Esophagus muscularis mucosa (tissue), 4 donors: Measurements from ENCODE around the gene SPSB4. TPM values are rescaled to one million over a fixed set of nuclear protein-coding genes. Genes with fewer than 3 reads are reported as not detected.

ENCODE experiments used
- DNase-seq: peaks from one replicate; pipeline ENCODE4 v3.0.0-alpha.2; 2017; ENCODE audit errors: extremely low spot score
- H3K27ac ChIP-seq, 4 donors: fragments of 200-600 bp; sonication (generic); replicated peaks in 1 of 4; 1 replicate in 3 of 4; 2 replicates in 1 of 4; pipeline ENCODE4 v1.5.1; 2016 to 2019; ENCODE audit warnings: mild to moderate bottlenecking in 1 of 4
- H3K27me3 ChIP-seq, 4 donors: fragments of 200-600 bp; sonication (generic); one replicate each; pipeline versions ENCODE4 v1.5.1 to v1.6.0; 2016 to 2019
- H3K36me3 ChIP-seq, 4 donors: fragments of 200-600 bp; sonication (generic); one replicate each; pipeline ENCODE4 v1.5.1; 2016 to 2019
- H3K4me1 ChIP-seq, 4 donors: fragments of 200-600 bp; sonication (generic); one replicate each; pipeline ENCODE4 v1.5.1; 2016 to 2019
- H3K4me3 ChIP-seq, 4 donors: fragments of 200-600 bp; sonication (generic); 1 replicate in 2 of 4; 2 replicates in 2 of 4; pipeline ENCODE4 v1.5.1; 2016 to 2019; ENCODE audit warnings: mild to moderate bottlenecking in 4 of 4, moderate library complexity in 1 of 4
- H3K9me3 ChIP-seq, 4 donors: fragments of 200-600 bp; sonication (generic); 1 replicate in 3 of 4; 2 replicates in 1 of 4; pipeline ENCODE4 v1.5.1; 2016 to 2019
- CTCF ChIP-seq, 3 experiments: fragments of 200-600 bp in 2 of 3; fragments of 450-650 bp in 1 of 3; sonication (generic) in 2 of 3; IDR thresholded peaks; one replicate each; pipeline ENCODE4 v1.5.1; 2017 to 2019; ENCODE audit warnings: antibody characterized with exemption in 3 of 3, mild to moderate bottlenecking in 2 of 3, moderate library complexity in 1 of 3
- EP300 ChIP-seq: sonication (generic); formaldehyde crosslinking; IDR thresholded peaks from one replicate; pipeline ENCODE4 v1.6.1; 2017; ENCODE audit warnings: antibody characterized with exemption
- POLR2A ChIP-seq: fragments of 450-650 bp; IDR thresholded peaks from one replicate; pipeline ENCODE4 v1.6.1; 2017; ENCODE audit warnings: antibody characterized with exemption, moderate library complexity, mild to moderate bottlenecking, low read depth
- POLR2AphosphoS5 ChIP-seq, 2 donors: sonication (generic); formaldehyde crosslinking; IDR thresholded peaks; one replicate each; pipeline ENCODE4 v1.6.1; 2017; ENCODE audit warnings: antibody characterized with exemption in 2 of 2
- WGBS: methylation state at CpG from one replicate; pipeline ENCODE4 v1.1.5; 2018; 5-methylcytosine and 5-hydroxymethylcytosine counted together
- intact Hi-C: fragments of 100-400 bp; cut with DNase I; formaldehyde crosslinking; loops from one replicate; pipeline ENCODE4 v1.15.1; 2023
- total RNA-seq, 4 donors: library from RNA; depleted of rRNA; stranded (reverse); fragments of >200 nt; gene quantifications; one replicate each; pipeline versions ENCODE4 v1.1.0 to v1.2.1, GENCODE V29; 2016

SPSB4 gene
- total RNA-seq, 4 donors from 2014 or later: 0.50 to 5.4 (median 1.8) TPM

GRCh38 chr3:141123677-141124410, 72.7 kb downstream of the SPSB4 start:
- no peak overlapping the region for H3K4me3 ChIP-seq

GRCh38 chr3:141124715-141125114, 73.6 kb downstream of the SPSB4 start:
- intact Hi-C loops: no loop called here
- Histone ChIP-seq H3K4me3 (no peak overlapping the region), H3K27me3 (no peaks in the 10 kb centered on the region), H3K4me1 (peaks cover 0 to 16% (median 0%) of the 10 kb centered on the region in 4 donors), H3K27ac (no peak overlapping the region), H3K9me3 (no peaks in the 10 kb centered on the region), H3K36me3 (no peaks in the 10 kb centered on the region)
- peak; percentile 88 for DNase-seq
- TF ChIP-seq EP300 (no peak), CTCF (IDR thresholded peaks at IDR 0.05) (no peak), POLR2A (no peak), POLR2AphosphoS5 (IDR thresholded peaks at IDR 0.05) (no peak)
- 77% methylated on average over 5 of the region's 5 CpGs for WGBS

More at GRCh38 chr3:141123677-141124410, 72.7 kb downstream of the SPSB4 start:
- TF ChIP-seq POLR2AphosphoS5 (IDR thresholded peaks at IDR 0.05): no peak
- TF ChIP-seq CTCF (IDR thresholded peaks at IDR 0.05): no peak
- no peak for TF ChIP-seq POLR2A
- no peak for TF ChIP-seq EP300
- intact Hi-C loops: no loop called here
- no peaks in the 10 kb centered on the region for H3K36me3 ChIP-seq
- H3K27ac ChIP-seq: no peak overlapping the region
- no peaks in the 10 kb centered on the region for H3K27me3 ChIP-seq
- peak; percentile 78 for DNase-seq
- H3K4me1 ChIP-seq: peaks cover 0 to 16% (median 0%) of the 10 kb centered on the region in 4 donors
- 69% methylated on average over 4 of the region's 4 CpGs for whole genome bisulfite sequencing
- H3K9me3 ChIP-seq: no peaks in the 10 kb centered on the region

- Histone ChIP-seq H3K9me3 (no peaks in the 10 kb centered on the region), H3K27ac (no peak overlapping the region), H3K27me3 (no peaks in the 10 kb centered on the region), H3K4me3 (no peak overlapping the region), H3K4me1 (peaks cover 0 to 16% (median 0%) of the 10 kb centered on the region in 4 donors), H3K36me3 (no peaks in the 10 kb centered on the region)
- TF ChIP-seq POLR2A (no peak), EP300 (no peak), CTCF (IDR thresholded peaks at IDR 0.05) (no peak), POLR2AphosphoS5 (IDR thresholded peaks at IDR 0.05) (no peak)
- peak; percentile 74 for DNase-seq
- intact Hi-C loops: no loop called here
Measured at GRCh38 chr3:141125351-141125750, 74.2 kb downstream of the SPSB4 start.

GRCh38 chr3:141126661-141127343, 75.7 kb downstream of the SPSB4 start:
- WGBS: 94% methylated on average over 8 of the region's 9 CpGs

More at GRCh38 chr3:141126661-141127343, 75.7 kb downstream of the SPSB4 start:
- H3K9me3 ChIP-seq: peaks cover 0 to 6% (median 0%) of the 10 kb centered on the region in 4 donors
- TF ChIP-seq EP300 (no peak), POLR2AphosphoS5 (IDR thresholded peaks at IDR 0.05) (no peak), CTCF (IDR thresholded peaks at IDR 0.05) (no peak), POLR2A (no peak)
- peak; percentile 53 for DNase-seq
- no peak overlapping the region for H3K27ac ChIP-seq
- no peak overlapping the region for H3K4me3 ChIP-seq
- intact Hi-C loops: no loop called here
- H3K27me3 ChIP-seq: no peaks in the 10 kb centered on the region
- H3K4me1 ChIP-seq: peaks cover 0 to 16% (median 0%) of the 10 kb centered on the region in 4 donors
- no peaks in the 10 kb centered on the region for H3K36me3 ChIP-seq
